GM19397 (cell line): ENCODE measurements around the gene DHCR24.
A peak's percentile ranks its signal among the peaks of the same experiment; 100 is the strongest.
"Not testable (repeated sequence)": the region's sequence is repeated elsewhere in the genome, so short reads cannot be mapped to it uniquely, and the experiment has no call there.

Source experiments
- ATAC-seq: cut with Tn5 transposase; IDR thresholded peaks from one replicate; pipeline ENCODE4 v1.9.1; 2021; ENCODE audit warnings: mild to moderate bottlenecking, moderate library complexity; ENCODE audit not compliant: unreplicated experiment

DHCR24 gene, protein sequence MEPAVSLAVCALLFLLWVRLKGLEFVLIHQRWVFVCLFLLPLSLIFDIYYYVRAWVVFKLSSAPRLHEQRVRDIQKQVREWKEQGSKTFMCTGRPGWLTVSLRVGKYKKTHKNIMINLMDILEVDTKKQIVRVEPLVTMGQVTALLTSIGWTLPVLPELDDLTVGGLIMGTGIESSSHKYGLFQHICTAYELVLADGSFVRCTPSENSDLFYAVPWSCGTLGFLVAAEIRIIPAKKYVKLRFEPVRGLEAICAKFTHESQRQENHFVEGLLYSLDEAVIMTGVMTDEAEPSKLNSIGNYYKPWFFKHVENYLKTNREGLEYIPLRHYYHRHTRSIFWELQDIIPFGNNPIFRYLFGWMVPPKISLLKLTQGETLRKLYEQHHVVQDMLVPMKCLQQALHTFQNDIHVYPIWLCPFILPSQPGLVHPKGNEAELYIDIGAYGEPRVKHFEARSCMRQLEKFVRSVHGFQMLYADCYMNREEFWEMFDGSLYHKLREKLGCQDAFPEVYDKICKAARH

DNA sequence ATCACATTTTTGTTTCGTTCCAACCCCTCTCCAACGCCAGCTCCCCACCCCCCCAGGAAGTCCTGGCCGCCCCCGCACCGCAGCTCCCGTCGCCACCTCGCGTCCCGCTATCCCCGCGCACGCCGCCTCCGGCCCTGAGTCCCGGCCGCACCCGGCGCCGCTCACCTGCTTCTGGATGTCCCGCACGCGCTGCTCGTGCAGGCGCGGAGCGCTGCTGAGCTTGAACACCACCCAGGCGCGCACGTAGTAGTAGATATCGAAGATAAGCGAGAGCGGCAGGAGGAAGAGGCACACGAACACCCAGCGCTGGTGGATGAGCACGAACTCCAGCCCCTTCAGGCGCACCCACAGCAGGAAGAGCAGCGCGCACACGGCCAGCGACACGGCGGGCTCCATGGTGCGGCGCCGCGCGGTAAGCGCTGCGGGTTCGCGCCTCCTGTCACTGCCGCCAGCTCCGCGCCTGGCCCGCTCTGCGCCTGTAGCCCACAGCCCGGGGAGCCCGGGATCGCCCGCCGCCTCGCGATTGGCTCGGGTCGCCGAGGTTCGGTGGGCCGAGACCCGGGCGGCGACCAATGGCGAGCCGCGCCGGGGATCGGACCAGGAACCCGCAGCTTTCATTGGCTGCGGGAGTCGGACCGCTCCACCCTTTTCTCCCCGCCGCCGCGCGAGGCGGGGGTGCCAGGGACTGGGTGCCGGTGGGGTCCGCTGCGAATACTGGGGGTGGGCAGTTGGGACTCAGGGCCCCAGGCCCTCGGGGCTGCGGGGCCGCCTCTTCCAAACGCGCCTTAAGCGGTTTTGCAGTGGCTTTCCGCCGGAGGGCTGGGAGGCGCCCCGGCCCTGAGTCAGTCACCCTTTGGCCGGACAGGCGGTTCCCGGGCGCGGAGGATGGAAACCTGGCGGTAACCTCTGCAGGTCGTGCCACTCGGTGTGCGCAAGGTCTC is at the start of gene DHCR24:
TSS of gene DHCR24 (minus strand) at position 472 of the 941 bp plus-strand sequence. CDS start at position 396, 76 bp downstream.
- peak; percentile 96 for ATAC-seq

GRCh38 chr1:54936791-54937190 is 49.8 kb upstream of the DHCR24 start:
- ATAC-seq = no peak

- ATAC-seq = no peak
These were observed 47.9 kb upstream of the DHCR24 start for GRCh38 chr1:54934869-54935268.

DNA sequence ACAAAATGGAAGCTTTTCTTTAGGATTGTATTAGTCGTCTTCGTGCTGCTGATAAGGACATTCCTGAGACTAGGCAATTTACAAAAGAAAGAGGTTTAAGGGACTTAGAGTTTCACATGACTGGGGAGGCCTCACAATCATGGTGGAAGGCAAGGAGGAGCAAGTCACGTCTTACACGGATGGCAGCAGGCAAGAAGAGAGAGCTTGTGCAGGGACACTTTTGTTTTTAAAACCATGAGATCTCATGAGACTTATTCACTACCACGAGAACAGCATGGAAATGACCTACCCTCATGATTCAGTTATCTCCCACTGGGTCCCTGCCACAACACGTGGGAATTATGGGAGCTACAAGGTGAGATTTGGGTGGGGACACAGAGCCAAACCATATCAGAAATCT is 47.1 kb upstream of the DHCR24 start:
- ATAC-seq = not testable (repeated sequence)

GRCh38 chr1:54931275-54931840 is 44.4 kb upstream of the DHCR24 start:
- ATAC-seq = no peak

DNA sequence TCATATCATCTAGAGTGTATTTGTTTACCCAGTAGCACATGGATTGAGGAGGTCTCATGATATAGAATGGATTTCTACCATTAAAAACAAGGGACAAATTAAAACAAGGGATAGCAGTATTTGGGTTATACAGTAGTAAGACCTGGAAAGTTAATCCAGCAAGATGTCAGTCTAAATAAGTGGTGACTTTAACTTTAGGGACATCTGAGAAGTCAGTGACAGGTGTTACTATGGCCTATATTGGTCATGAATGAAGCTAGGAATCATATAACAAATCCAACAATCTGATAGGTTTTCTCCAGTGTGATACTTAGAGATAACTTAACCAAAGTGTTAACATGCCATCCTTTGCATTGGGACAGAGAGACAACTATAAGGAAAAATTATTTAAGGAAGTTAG is 42.7 kb upstream of the DHCR24 start:
- ATAC-seq = no peak

GRCh38 chr1:54928327-54928726 is 41.3 kb upstream of the DHCR24 start:
- no peak for ATAC-seq

DNA sequence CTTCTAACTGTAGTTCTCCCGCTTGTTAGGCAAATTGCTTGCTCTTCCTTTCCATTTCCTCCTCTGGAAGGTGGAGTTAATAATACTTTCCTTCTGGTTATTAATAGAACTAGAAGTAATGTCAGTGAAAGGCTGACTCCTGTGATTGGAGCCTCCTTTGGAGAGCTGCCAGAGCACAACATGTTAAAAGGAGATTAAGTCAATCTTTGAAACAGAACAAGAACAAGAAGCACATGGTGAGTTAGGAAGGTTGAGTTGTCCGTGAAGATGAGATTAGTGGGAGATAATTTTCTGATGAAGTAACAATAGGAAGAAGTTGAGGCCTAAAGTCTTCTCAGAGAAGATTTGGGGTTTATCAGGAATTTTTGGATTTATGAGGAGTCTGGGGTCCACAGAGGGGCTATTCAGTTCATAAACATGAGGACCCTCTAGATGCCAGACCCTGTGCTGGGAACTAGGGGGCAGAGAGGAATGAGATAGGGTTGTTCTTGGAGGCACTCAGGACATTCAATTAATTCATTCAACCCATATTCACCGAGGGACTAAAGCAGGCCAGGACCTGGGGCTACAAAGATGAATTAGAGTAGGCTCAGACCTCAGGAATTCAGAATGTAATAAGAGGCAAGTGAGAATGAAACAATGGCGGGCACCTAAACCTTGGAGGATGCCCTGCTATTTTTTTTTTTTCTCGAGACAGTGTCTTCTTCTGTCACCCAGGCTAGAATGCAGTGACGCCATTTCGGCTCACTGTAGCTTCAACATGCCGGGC is 40.7 kb upstream of the DHCR24 start:
- ATAC-seq = no peak

DNA sequence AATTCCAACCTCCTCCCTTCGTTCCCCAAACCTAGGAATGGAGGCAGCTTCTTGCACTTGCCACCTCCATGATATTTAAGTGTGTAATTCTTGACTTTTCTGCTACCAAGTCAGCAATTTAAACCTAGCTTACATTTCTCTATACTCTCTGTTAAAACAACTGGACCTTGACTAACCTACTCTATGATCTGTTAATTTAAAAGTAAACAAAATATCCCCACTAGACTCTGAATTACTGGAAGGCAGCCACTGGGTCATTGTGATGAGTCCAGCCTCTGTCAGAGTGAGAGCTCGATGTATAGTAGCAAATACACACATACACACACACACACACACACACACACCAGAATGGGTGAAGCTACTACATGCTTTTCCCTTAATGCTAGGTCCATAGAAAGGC is 40.0 kb upstream of the DHCR24 start:
- ATAC-seq = no peak

GRCh38 chr1:54922921-54923421 is 36.0 kb upstream of the DHCR24 start:
- no peak for ATAC-seq

DNA sequence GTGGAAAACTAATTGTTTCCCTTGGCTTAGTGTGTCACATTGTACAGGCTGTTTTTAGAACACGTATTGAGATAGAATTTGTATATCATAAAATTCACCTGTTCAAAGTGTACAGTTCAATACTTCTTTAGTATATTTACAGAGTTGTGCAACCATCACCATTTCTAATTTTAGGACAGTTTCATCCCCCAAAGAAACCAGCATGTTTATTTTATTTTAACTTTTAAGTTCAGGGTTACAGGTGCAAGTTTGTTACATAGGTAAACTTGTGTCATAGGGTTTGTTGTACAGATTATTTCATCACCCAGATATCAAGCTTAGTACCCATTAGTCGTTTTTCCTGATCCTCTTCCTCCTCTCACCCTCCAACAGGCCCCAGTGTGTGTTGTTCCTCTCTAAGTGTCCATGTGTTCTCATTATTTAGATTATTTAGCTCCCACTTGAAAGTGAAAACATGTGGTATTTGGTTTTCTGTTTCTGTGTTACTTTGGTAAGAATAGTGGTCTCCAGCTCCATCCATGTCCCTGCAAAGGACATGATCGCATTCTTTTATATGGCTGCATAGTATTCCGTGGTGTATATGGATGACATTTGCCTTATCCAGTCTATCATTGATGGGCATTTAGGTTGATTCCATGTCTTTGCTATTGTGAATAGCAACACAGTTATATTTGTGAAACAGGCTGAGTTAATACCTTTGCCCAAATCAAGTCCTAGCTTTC is 35.2 kb upstream of the DHCR24 start:
- ATAC-seq = no peak

DNA sequence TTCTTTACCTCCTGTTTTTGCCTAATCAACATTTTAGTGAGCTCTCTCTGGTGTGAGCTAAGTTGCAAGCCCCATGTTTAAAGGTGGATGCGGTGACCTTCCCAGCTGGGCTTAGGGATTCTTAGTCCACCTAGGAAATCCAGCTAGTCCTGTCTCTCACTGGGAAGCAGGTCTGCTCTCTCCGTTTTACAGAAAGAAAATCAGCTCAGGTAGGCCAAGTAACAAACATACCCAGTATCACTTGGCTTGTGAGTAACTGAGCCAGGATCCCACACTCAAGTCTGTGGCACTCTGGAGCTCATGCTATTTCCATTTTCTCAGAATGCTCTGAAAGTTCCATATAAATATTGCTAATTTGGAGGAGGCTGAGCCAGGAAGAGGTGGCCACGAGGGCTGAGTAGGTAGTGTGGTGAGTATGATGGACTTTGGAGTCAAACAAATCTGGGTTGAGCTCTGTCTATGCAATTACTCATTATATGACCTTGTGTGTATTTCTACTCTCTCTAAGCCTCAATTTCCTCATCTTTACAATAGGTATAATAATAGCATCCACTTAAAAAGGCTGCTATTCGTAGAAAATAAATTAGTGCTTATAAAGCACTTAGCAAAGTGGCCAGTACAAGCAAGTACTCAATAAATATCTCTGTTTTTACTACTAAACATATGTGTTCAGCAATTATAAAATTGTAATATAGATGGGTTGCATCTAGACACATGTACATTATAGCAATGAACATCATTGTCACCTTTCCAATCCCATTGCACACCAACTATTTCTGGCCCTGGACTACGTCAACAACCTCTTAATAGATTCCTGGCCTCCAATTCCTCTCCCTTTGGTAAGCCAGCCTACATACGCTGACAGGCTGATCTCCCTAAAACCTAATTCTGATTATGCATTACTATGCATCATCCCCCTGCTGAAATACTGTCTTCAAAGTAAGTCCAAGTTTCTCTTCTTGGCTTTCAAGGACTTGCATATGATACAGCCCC is 32.7 kb upstream of the DHCR24 start:
- ATAC-seq = no peak

- not testable (repeated sequence) for ATAC-seq
These were observed 24.1 kb upstream of the DHCR24 start for GRCh38 chr1:54911076-54911475.

DNA sequence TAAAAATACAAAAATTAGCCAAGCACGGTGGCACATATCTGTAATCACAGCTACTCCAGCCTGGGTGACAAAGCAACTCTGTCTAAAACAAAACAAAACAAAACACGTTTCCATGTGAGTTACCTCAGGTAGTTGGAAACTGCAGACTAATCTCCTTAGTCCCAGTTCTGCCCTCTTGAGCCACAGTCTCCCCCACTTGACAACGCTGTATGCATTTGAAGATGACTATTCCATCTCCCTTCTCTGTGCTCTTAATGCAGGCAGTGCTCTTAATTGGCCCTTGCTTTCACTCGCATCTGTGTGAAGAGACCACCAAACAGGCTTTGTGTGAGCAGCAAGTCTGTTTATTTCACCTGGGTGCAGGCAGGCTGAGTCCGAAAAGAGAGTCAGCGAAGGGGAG is 19.6 kb upstream of the DHCR24 start:
- no peak for ATAC-seq

- ATAC-seq = no peak
These were observed 17.6 kb upstream of the DHCR24 start for GRCh38 chr1:54904476-54905048.

DNA sequence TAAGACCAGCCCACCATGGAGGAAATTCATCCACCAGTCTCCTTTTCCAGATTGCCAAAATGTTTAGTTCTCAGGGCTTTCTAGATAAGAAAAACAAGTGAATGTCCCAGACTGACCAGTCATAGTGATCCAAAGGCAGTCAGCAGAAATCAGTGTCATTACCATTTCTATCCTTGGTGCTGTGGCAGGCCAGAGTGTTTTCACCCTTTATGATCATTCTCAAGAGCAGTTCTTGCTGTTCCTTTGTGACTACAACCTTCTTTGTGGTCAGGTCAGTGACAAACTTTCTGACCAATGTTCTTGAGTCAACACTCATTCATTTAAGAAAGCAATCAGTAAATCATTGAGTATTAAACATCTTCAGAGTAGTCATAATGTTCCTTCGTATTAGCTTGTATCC is 7.3 kb upstream of the DHCR24 start:
- no peak for ATAC-seq

DNA sequence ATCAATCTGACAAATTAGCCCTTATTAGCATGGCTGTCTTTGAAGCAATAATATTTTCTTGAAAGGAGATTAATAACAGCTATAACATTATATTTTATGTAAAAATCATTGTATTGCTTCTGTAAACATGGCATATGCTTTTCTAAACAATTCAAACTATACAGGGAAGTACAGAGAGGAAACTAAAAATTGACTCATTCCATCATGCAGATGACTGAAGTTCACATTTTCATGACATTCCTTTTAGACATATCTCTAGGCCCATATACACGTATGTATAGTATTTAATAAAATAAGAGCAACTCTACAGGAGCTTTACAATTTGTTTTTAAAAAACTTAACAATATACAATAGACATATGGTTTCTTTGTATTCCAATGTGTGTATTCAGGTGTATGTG is 5.6 kb upstream of the DHCR24 start:
- no peak for ATAC-seq

DNA sequence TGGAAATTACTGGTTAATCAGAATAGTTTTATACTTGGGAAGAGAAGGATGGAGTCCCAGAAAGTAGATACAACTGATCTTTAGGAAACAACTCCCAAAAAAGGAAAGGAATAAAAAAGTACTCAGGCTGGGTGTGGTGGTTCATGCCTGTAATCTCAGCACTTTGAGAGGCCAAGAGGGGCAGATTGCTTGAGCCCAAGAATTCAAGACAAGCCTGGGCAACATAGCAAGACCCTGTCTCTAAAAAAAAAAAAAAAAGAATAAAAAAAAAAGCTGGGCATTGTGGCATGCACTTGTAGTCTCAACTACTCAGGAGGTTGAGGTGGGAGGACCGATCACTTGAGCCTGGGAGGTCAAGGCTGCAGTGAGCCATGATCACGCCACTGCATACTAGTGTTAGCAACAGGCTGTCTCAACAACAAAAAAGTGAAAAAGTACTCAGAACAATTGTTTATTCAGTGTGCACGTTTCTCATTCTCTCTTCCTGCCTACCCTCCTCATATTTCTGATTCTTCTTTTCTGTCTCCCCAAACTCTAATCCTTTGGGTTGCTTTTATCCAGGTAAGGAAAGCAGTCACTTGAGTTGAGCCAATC is 2.2 kb upstream of the DHCR24 start:
- no peak for ATAC-seq
